Naive thymus-derived CD4-positive, alpha-beta T cell (primary cell): Measurements from ENCODE around the gene LIMS2. TPM values are rescaled to one million over a fixed set of nuclear protein-coding genes. Genes with fewer than 3 reads are reported as not detected.

ENCODE experiments used
- ATAC-seq: fragments of 150-1000 bp; cut with Tn5 transposase; 2 replicates; pipeline ENCODE4 v1.10.0; 2021; ENCODE audit warnings: mild to moderate bottlenecking, moderate library complexity
- CTCF ChIA-PET: fragments of 350-600 bp; sonication (Branson Sonifier 250); formaldehyde crosslinking; loops from one replicate; lab custom pipeline; 2021; ENCODE audit warnings: antibody characterized with exemption; lab: Charles Lee
- POLR2A ChIA-PET: fragments of 350-600 bp; sonication (Branson Sonifier 250); formaldehyde crosslinking; loops from one replicate; lab custom pipeline; 2021; ENCODE audit warnings: antibody characterized with exemption, inconsistent platforms; lab: Charles Lee
- DNase-seq, 9 donors: peaks; one replicate each; pipeline versions ENCODE4 v3.0.0 to v3.0.0-alpha.2; 2020 to 2022; ENCODE audit warnings: mixed read lengths in 1 of 9
- H3K27ac ChIP-seq: one replicate; pipeline ENCODE4 v1.7.0; 2013; ENCODE audit warnings: mild to moderate bottlenecking, low read depth, low read length, moderate library complexity
- H3K27me3 ChIP-seq, 2 donors: one replicate each; pipeline ENCODE4 v1.7.0; 2013; ENCODE audit warnings: low read length in 2 of 2, mild to moderate bottlenecking in 2 of 2, moderate library complexity in 2 of 2; ENCODE audit not compliant: control insufficient read depth in 2 of 2, insufficient read depth in 2 of 2
- H3K36me3 ChIP-seq, 3 experiments: 1 replicate in 2 of 3; 2 replicates in 1 of 3; pipeline ENCODE4 v1.7.0; 2013; ENCODE audit warnings: low read length in 3 of 3, mild to moderate bottlenecking in 3 of 3, moderate library complexity in 1 of 3; ENCODE audit not compliant: insufficient read depth in 3 of 3, control insufficient read depth in 2 of 3
- H3K4me1 ChIP-seq, 2 donors: one replicate each; pipeline ENCODE4 v1.7.0; 2013; ENCODE audit warnings: low read length in 2 of 2, mild to moderate bottlenecking in 2 of 2, moderate library complexity in 1 of 2; ENCODE audit not compliant: control insufficient read depth in 2 of 2, insufficient read depth in 2 of 2
- H3K4me3 ChIP-seq: 2 replicates; pipeline ENCODE4 v1.7.0; 2013; ENCODE audit warnings: mild to moderate bottlenecking, low read length
- H3K9me3 ChIP-seq, 3 experiments: 1 replicate in 2 of 3; 2 replicates in 1 of 3; pipeline ENCODE4 v1.7.0; 2013; ENCODE audit warnings: low read length in 3 of 3; ENCODE audit not compliant: control insufficient read depth in 2 of 3
- H3K27ac Mint-ChIP-seq, 9 donors: one replicate each; pipeline ENCODE4 v1.8.0; 2020 to 2022; ENCODE audit warnings: mixed read lengths in 9 of 9, mild to moderate bottlenecking in 8 of 9, moderate library complexity in 5 of 9, inconsistent platforms in 2 of 9
- H3K27me3 Mint-ChIP-seq, 5 donors: one replicate each; pipeline ENCODE4 v1.8.0; 2021 to 2022; ENCODE audit warnings: mixed read lengths in 5 of 5, mild to moderate bottlenecking in 1 of 5
- H3K36me3 Mint-ChIP-seq, 5 donors: one replicate each; pipeline ENCODE4 v1.8.0; 2020 to 2022; ENCODE audit warnings: mixed read lengths in 5 of 5, mild to moderate bottlenecking in 3 of 5, inconsistent platforms in 1 of 5
- H3K4me1 Mint-ChIP-seq, 7 donors: one replicate each; pipeline ENCODE4 v1.8.0; 2020 to 2022; ENCODE audit warnings: mixed read lengths in 7 of 7, mild to moderate bottlenecking in 3 of 7, inconsistent platforms in 1 of 7
- H3K4me3 Mint-ChIP-seq, 10 donors: one replicate each; pipeline ENCODE4 v1.8.0; 2020 to 2022; ENCODE audit warnings: mild to moderate bottlenecking in 10 of 10, mixed read lengths in 10 of 10, moderate library complexity in 6 of 10, inconsistent platforms in 2 of 10
- H3K9me3 Mint-ChIP-seq, 11 donors: one replicate each; pipeline ENCODE4 v1.8.0; 2020 to 2022; ENCODE audit warnings: mixed read lengths in 11 of 11, mild to moderate bottlenecking in 4 of 11, inconsistent platforms in 1 of 11, moderate library complexity in 1 of 11
- intact Hi-C, 2 donors: fragments of 100-400 bp; cut with micrococcal nuclease; formaldehyde crosslinking; loops; one replicate each; pipeline ENCODE4 v1.15.1; 2023
- polyA plus RNA-seq, 2 donors: library from polyadenylated mRNA; unstranded; fragments of 300-500 nt; fragmentation: Illumina TruSeq; gene quantifications; one replicate each; pipeline ENCODE4 v1.2.3, GENCODE V29; 2021
- total RNA-seq, 6 experiments: library from RNA in 5 of 6; stranded (reverse) in 5 of 6; gene quantifications; 1 replicate in 5 of 6; 2 replicates in 1 of 6; pipeline ENCODE4 v1.2.3 and lab custom pipeline; 2021 to 2026

The LIMS2 gene
- total and polyA plus RNA-seq, 7 experiments from 2014 or later: 5.3 to 27.0 (median 11.0) TPM

GRCh38 chr2:127639111-127639474 is 36.2 kb downstream of the LIMS2 start:
- no peaks in the 10 kb centered on the region for H3K9me3 ChIP-seq
- Mint-ChIP-seq H3K4me3 (peak overlapping the region in 8 of 10 donors; percentile 53 to 85 (median 74)), H3K4me1 (peaks cover 14 to 87% (median 62%) of the 10 kb centered on the region in 7 donors), H3K9me3 (no peaks in the 10 kb centered on the region), H3K36me3 (peaks cover 0 to 2% (median 0%) of the 10 kb centered on the region in 5 donors), H3K27ac (peak overlapping the region; percentile 41 to 96 (median 89)), H3K27me3 (no peaks in the 10 kb centered on the region)
- intact Hi-C loops: no loop called here
- ATAC-seq: no peak
- no peak for DNase-seq
- CTCF ChIA-PET: interaction anchor here (1.2 to 2.4 kb wide), 4 partner anchors 11 to 48 kb away, joined by 4 to 14 read pairs (median 10); no protein-coding TSS in a partner anchor
- no peaks in the 10 kb centered on the region for H3K27me3 ChIP-seq
- peaks cover 3 to 90% of the 10 kb centered on the region in 2 donors for H3K4me1 ChIP-seq
- peak overlapping the region; percentile 78 for H3K27ac ChIP-seq
- H3K4me3 ChIP-seq: peak overlapping the region; percentile 16
- H3K36me3 ChIP-seq: peaks cover 0 to 7% (median 0%) of the 10 kb centered on the region in 3 experiments
- POLR2A ChIA-PET: interaction anchor here (1.1 to 2.6 kb wide), 3 partner anchors 23 to 63 kb away, joined by 3 to 12 read pairs (median 8); partner anchors contain the start of gene SFT2D3

- peaks cover 3 to 95% of the 10 kb centered on the region in 2 donors for H3K4me1 ChIP-seq
- H3K9me3 Mint-ChIP-seq: no peaks in the 10 kb centered on the region
- peaks cover 0 to 2% (median 0%) of the 10 kb centered on the region in 5 donors for H3K36me3 Mint-ChIP-seq
- ChIA-PET CTCF (interaction anchor here (1.2 to 2.4 kb wide), 3 partner anchors 12 to 48 kb away, joined by 4 to 14 read pairs (median 6); no protein-coding TSS in a partner anchor), POLR2A (interaction anchor here (0.8 to 1.4 kb wide), 3 partner anchors 9 to 44 kb away, joined by 3 to 4 read pairs (median 3); no protein-coding TSS in a partner anchor)
- H3K4me3 Mint-ChIP-seq: peak overlapping the region; percentile 42 to 85 (median 74)
- ATAC-seq: no peak
- H3K27ac Mint-ChIP-seq: peak overlapping the region; percentile 85 to 96 (median 93)
- no peak for DNase-seq
- peak overlapping the region; percentile 78 for H3K27ac ChIP-seq
- H3K27me3 ChIP-seq: no peaks in the 10 kb centered on the region
- no peaks in the 10 kb centered on the region for H3K9me3 ChIP-seq
- peaks cover 0 to 7% (median 0%) of the 10 kb centered on the region in 3 experiments for H3K36me3 ChIP-seq
- H3K4me3 ChIP-seq: no peak overlapping the region
- intact Hi-C loops: no loop called here
- H3K27me3 Mint-ChIP-seq: no peaks in the 10 kb centered on the region
- peaks cover 10 to 88% (median 66%) of the 10 kb centered on the region in 7 donors for H3K4me1 Mint-ChIP-seq
Measured at GRCh38 chr2:127638361-127639110, 36.8 kb downstream of the LIMS2 start.

GRCh38 chr2:127637725-127638252 is 37.5 kb downstream of the LIMS2 start:
- CTCF ChIA-PET: interaction anchor here (1.9 kb wide), 1 partner anchor 47 kb away, joined by 6 read pairs; no protein-coding TSS in a partner anchor
- H3K4me1 Mint-ChIP-seq: peaks cover 10 to 89% (median 66%) of the 10 kb centered on the region in 7 donors
- H3K27ac Mint-ChIP-seq: peak overlapping the region; percentile 84 to 96 (median 93)
- Histone ChIP-seq H3K9me3 (no peaks in the 10 kb centered on the region), H3K4me3 (peak overlapping the region; percentile 30), H3K27me3 (no peaks in the 10 kb centered on the region), H3K4me1 (peaks cover 3 to 97% of the 10 kb centered on the region in 2 donors), H3K27ac (peak overlapping the region; percentile 78), H3K36me3 (peaks cover 0 to 7% (median 0%) of the 10 kb centered on the region in 3 experiments)
- DNase-seq: no peak
- no peaks in the 10 kb centered on the region for H3K9me3 Mint-ChIP-seq
- no peaks in the 10 kb centered on the region for H3K27me3 Mint-ChIP-seq
- no peak for ATAC-seq
- POLR2A ChIA-PET: interaction anchor here (0.8 to 1.4 kb wide), 3 partner anchors 9 to 44 kb away, joined by 3 to 4 read pairs (median 3); no protein-coding TSS in a partner anchor
- intact Hi-C loops: no loop called here
- peaks cover 0 to 2% (median 0%) of the 10 kb centered on the region in 5 donors for H3K36me3 Mint-ChIP-seq
- H3K4me3 Mint-ChIP-seq: peak overlapping the region in 9 of 10 donors; percentile 63 to 85 (median 75)

- Mint-ChIP-seq H3K4me3 (peak overlapping the region in 7 of 10 donors; percentile 16 to 85 (median 41)), H3K4me1 (peaks cover 10 to 88% (median 64%) of the 10 kb centered on the region in 7 donors)
Measured at GRCh38 chr2:127637236-127637630, 38.1 kb downstream of the LIMS2 start.

GRCh38 chr2:127636248-127637235 is 38.8 kb downstream of the LIMS2 start:
- Mint-ChIP-seq H3K4me3 (peak overlapping the region in 7 of 10 donors; percentile 25 to 85 (median 59)), H3K27ac (peak overlapping the region; percentile 23 to 96 (median 88)), H3K9me3 (no peaks in the 10 kb centered on the region), H3K36me3 (peaks cover 0 to 2% (median 0%) of the 10 kb centered on the region in 5 donors), H3K27me3 (no peaks in the 10 kb centered on the region), H3K4me1 (peaks cover 10 to 85% (median 62%) of the 10 kb centered on the region in 7 donors)
- no peaks in the 10 kb centered on the region for H3K9me3 ChIP-seq
- ChIA-PET POLR2A (interaction anchor here (0.6 to 1.1 kb wide), 2 partner anchors 10 to 65 kb away, joined by 3 to 5 read pairs; partner anchors contain the start of gene SFT2D3), CTCF (no interaction called here)
- H3K4me3 ChIP-seq: no peak overlapping the region
- intact Hi-C loops: no loop called here
- H3K27me3 ChIP-seq: no peaks in the 10 kb centered on the region
- H3K27ac ChIP-seq: peak overlapping the region; percentile 78
- DNase-seq (no peak), ATAC-seq (no peak)
- peaks cover 0 to 7% (median 0%) of the 10 kb centered on the region in 3 experiments for H3K36me3 ChIP-seq
- peaks cover 3 to 97% of the 10 kb centered on the region in 2 donors for H3K4me1 ChIP-seq

More at GRCh38 chr2:127637236-127637630, 38.1 kb downstream of the LIMS2 start:
- no peak for ATAC-seq
- ChIA-PET POLR2A (interaction anchor here (1.1 to 1.4 kb wide), 2 partner anchors 10 to 65 kb away, joined by 4 to 5 read pairs; partner anchors contain the start of gene SFT2D3), CTCF (interaction anchor here (1.9 kb wide), 1 partner anchor 46 kb away, joined by 6 read pairs; no protein-coding TSS in a partner anchor)
- peak overlapping the region in 7 of 9 donors; percentile 76 to 96 (median 93) for H3K27ac Mint-ChIP-seq
- no peak for DNase-seq
- H3K36me3 ChIP-seq: peaks cover 0 to 7% (median 0%) of the 10 kb centered on the region in 3 experiments
- H3K27me3 ChIP-seq: no peaks in the 10 kb centered on the region
- peaks cover 0 to 2% (median 0%) of the 10 kb centered on the region in 5 donors for H3K36me3 Mint-ChIP-seq
- no peaks in the 10 kb centered on the region for H3K9me3 Mint-ChIP-seq
- peak overlapping the region; percentile 78 for H3K27ac ChIP-seq
- no peaks in the 10 kb centered on the region for H3K27me3 Mint-ChIP-seq
- intact Hi-C loops: no loop called here
- H3K9me3 ChIP-seq: no peaks in the 10 kb centered on the region
- no peak overlapping the region for H3K4me3 ChIP-seq
- peaks cover 3 to 99% of the 10 kb centered on the region in 2 donors for H3K4me1 ChIP-seq
